Hypothalamus (tissue), 51 donors: ENCODE results near the gene FCRLA.

Experiments used
- DNase-seq, 51 donors: peaks; one replicate each; lab custom pipeline; 2025; lab: John Stamatoyannopoulos, UW

Gene FCRLA

DNA sequence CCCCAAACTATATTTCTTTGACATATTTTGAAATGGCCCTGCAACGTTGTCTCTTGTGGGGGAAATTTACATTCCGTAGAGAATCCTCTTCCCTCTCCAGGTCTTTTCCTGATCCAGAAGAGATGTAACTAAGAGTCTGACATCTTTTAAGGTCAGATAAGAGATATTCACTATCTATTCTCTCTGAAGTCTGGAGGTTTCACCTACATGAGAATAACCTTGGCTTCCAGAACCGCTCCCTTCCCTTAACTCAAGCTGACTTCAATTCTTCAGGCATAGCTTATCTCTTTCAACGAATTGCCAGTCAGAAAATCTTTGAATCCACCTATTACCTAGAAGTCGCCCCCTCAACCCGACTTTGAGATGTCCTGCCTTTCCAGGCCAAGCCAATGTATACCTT is 24.2 kb downstream of the FCRLA start:
- DNase-seq = no peak

DNA sequence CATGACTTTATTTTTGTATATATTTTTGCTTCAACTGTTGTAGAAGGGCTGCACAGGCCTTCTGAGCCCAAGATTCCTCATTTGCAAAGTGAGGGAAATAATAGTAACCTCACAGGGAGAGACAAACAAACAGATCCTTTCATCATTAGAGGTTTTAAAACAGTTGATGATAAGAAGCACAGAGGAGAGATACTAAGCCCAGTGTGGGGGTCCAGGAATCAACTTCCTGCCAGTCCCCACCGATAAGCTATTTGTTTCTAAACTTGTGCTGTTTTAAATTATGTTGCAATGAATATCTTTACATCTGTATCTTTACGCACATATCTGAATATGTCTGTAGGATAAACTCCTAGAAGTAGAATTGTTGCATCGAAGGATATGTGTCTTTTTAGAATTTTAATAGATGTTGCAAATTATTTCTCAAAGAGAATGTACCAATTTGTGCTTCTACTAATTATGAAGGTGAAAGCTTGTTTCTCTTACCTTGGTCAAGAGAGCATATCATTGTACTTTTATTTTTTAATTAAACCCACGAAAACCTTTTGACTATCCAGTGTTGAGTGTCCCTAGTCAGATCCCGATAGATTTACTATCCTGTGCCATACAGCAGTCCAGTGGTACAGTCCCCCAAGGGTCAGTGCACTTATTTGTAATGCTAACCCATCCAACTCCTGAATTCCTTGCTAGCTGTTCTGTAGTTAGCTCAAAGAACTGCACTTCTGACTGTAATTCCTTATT is 25.1 kb downstream of the FCRLA start:
- DNase-seq = no peak

DNA sequence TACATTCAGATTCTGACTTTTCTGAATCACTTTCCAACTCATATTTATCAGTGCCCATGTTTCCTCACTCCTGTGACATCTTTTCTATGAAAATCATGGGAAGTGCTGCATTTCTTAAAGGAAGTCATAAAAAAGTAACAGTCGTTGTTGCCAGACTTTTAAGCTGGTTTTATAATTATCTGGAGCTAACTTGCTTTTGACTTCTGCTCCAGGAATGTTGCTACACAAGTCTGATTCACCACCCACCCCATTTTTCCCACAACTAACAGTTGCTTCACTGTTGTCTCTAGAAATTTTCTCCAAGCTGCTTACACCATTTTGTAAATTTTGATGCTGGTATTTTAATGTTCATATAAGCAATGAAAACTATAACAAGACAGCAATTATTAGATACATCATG is 26.5 kb downstream of the FCRLA start:
- no peak for DNase-seq

DNA sequence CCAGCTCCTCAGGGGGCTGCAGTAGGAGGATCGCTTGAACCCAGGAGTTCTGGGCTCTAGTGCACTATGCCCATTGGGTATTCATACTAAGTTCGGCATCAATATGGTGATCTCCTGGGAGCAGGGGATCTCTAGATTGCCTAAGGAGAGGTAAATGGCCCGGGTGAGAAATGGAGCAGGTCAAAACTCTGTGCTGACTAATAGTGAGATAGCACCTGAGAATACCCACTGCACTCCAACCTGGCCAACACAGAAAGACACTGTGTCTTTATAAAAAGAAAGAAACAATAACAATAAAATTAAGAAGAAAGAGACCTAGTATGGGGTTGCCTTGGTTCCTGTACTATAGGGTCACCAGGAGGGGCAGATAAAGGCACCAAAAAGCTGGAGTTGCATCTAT is 28.8 kb downstream of the FCRLA start:
- DNase-seq = no peak

DNA sequence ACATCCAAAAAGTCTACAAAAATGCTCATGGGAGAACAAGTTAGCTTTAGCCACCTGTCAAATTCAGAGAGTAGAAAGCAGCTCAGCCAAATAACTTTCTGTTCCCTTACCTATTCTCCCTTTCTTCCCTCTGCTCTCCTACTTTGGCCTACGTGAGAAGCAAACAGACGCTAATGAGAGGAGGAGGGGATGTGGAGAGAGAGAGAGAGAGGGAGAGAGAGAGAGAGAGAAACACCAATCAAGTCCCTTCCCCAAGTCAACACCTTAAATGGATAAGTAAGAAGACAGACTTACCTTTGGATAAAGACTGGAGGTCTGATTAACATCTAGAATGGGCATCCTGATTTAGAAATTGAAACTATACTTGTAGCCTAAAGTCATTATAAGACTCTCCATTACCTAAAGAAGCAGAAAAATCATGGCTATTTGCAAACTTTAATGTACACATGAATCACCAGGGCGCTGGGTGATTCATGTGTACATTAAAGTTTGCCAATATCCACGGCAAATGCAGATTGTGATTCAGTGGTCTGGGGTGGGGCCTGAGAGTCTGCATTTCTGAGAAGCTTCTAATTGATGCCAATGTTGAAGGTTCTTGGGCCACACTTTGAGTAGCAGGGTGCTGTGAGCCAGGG is 29.4 kb downstream of the FCRLA start:
- DNase-seq = no peak

DNA sequence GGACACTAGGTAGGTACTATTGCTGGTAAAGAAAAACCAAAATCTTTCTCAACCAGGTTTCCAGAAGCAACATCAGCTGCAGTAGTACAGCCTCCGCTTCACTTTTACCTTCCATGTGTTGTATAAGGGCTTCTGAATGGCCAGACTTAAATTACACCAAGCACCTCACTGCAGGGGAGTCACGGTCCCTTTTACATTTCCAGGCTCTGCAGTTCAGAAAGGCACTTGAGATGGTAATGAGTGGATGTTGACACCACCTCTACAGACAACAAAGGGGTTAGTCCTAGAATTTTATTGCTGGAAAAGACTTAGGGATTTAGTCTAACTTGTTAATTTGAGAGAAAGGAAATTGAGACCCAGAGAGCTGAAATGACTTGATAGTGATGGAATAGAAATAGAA is 30.6 kb downstream of the FCRLA start:
- no peak for DNase-seq

DNA sequence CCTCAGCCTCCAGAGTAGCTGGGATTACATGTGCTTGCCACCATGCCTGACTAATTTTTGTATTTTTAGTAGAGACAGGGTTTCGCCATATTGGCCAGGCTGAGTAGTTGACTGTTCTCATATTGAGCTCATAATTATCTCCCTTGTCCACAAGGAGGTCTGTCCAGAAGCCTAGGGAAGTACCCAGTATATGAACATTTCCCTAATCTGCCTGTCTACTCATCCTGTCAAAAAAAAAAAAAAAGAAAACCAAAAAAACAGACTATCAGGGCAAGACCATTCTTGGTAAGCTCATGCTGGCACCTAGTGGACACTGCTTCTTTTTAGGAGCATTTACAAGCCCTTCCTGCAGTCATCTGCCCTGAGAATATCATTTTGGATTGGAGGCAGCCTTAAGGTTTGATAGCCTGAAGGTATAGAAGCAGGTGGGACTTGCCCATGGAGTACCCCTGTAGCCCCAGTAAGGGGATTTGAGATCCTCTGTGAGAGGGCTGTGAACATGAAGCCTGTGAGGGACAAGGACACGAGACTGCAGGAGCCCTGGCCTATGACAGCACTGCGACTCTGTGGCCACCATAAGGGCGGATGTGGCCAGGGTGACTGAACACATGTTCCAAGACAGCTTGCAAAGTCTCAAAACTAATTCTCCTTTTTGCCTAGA is 31.7 kb downstream of the FCRLA start:
- peak in 11 of 51 donors; percentile 1 to 51 (median 12) for DNase-seq

DNA sequence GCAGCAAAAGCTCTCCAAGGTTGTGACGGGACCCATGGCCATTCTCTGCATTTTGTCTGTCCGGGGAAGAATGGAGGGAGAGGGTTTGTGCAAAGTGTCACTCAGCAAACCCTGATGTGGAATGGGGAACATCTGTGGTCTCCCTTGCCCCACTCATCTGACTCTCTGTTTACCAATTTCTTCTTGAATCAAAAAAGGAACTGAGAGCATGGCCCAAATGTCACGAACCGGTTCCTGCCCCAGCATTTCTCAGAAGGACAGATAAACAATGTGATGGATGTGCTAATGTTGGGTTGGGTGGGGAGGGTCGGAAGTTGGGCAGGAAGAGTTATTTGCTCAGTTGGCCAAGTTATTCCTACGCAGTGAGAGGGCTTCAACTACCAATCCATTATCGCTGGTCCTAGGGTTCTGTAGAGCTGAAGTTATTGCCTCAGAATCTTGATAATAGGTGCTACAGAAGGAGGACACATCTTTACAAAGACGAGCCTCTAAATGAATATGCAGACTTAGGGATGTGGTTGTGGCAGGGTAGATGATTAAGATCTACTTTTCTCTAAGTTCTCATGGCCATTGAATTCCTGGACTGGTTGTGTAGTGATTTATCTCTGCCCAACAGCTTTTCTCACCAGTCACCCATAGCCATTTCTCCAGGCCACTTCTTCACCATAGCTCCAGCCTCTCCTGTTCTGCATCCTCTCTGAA is 33.0 kb downstream of the FCRLA start:
- DNase-seq = peak in 3 of 51 donors; percentile 7 to 15 (median 10)

DNA sequence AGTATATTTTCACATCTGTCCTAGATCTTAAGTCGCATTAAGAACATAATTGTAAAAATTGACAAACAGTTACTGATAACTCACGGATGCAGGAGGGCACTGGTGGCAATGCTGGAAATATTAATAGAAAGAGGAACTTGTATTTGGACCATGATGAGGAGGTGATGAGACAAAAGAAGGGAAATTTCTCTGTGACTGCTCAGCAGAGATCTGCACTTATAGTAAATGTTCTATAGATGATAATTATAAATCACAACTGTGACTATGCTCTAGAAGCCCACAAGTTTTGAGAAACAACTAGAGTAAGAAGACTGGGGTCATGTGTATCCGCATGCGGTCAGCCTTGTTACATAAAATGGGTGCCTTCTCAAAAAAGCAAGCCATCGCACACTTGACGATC is 33.9 kb downstream of the FCRLA start:
- DNase-seq = no peak

DNA sequence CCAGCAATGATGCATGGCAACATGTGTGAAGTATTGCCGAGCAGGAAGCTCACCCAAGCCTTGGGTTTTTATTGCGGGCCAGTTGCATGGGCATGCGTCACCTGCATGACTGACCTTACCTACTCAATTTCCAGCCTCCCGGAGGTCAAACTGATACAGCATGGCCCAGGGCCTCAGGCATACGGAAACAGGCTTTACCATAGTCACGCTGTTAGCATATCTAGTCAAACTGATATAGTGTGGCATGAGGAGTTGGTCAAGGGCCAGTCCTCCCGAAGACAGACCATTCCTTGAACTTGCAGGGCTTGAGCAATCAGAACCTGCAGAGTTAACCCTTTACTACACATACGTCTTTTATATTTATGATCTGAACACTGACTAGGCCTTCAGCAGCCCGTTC is 36.2 kb downstream of the FCRLA start:
- DNase-seq = no peak

DNA sequence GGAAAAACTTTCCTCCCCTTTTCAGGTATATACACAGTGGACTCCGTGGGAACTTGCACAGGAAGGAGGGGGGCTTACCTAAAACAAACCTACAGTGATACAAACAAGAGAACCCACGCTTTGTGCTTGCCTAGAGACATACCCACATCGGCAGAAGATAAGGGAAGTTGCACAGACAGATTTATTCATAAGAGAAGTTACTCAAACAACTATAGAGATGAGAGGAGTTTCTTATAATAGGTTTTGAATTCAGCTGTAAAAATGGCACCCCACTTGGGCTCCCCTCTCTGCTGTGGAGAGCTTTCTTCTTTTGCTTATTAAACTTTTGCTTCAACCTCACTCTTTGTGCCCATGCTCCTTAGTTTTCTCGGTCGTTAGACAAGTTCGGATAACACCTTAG is 40.8 kb downstream of the FCRLA start:
- no peak for DNase-seq

DNA sequence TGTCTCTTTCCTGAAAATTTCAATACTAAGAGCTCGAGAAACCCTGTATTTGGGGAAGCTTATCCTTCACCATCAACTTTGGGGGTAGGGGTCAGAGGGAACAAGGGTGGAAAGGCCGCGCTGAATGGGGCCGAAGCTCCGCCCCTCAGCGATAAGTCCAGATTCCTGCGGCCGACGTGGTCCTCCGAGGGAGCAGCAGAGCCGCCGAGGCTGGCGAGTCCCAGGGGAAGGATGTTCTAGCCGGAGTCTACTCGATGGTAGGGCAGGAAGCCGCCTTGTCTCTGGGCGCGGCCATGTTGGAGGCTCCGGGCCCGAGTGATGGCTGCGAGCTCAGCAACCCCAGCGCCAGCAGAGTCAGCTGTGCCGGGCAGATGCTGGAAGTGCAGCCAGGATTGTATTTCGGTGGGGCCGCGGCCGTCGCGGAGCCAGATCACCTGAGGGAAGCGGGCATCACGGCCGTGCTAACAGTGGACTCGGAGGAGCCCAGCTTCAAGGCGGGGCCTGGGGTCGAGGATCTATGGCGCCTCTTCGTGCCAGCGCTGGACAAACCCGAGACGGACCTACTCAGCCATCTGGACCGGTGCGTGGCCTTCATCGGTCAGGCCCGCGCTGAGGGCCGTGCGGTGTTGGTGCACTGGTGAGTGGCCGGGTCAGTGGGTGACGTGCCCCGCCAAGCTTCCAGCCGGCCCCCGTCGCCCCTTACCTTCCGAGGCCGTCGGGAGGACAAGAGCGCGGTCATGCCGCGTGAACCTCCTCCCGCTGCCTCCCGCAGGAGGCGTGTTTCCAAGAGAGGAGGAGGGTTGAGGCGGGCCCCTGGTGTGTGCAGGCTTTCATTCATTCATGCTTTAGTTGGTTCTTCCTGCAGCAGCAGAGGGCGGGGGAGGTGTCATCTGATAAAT is 42.7 kb downstream of the FCRLA start, which contains the start of gene DUSP12:
TSS of gene DUSP12 (plus strand) at position 278 of the 899 bp plus-strand sequence. CDS start at position 294, 16 bp downstream.
- DNase-seq = peak; percentile 33 to 93 (median 85)

DNA sequence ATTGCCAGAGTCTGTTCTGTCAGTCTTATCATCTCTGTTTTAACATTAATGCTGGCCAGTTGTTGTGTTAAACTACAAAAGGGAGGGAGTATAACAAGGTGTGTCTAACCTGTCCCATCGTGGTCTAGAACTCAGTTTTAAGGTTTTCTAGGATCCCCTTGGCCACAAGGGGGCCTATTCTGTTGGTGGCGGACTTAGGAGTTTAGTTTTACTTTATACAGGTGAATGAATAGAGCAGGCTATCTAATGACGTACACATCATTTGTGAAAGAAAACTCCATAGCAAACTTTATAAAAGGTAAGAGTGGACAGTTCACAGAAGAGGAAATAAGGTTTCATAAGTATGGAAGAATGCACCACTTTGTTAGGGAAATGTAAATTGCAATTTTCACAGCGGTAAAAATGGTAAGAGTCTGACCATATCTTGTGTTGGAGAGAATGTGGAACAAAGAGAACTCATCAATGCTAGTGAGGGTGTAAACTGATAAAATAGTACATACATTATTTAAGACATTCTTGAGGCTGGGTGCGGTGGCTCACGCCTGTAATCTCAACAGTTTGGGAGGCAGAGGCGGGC is 56.6 kb downstream of the FCRLA start:
- DNase-seq = no peak
